HepG2 (cell line): ENCODE measurements around the gene TUBAL3. TPM values are rescaled to one million over a fixed set of nuclear protein-coding genes. Genes with fewer than 3 reads are reported as not detected.
A peak's percentile ranks its signal among the peaks of the same experiment; 100 is the strongest.

ENCODE experiments used
- ATAC-seq: fragments of 200-7000 bp; cut with Tn5 transposase; 3 replicates; pipeline ENCODE4 v1.9.1; 2020; ENCODE audit warnings: mild to moderate bottlenecking, moderate library complexity
- BruUV-seq: library from RNA; stranded (reverse); fragments of 400-500 nt; replicated peaks from 2 replicates; lab custom pipeline; 2021; lab: Mats Ljungman, UMichigan
- CTCF ChIA-PET: fragments of 300-600 bp; formaldehyde crosslinking; extraction: SDS; loops from one replicate; lab custom pipeline; 2021; ENCODE audit warnings: low total read pairs, inconsistent platforms, low intra/inter-chr PET ratio; lab: Yijun Ruan, JAX
- POLR2A ChIA-PET: fragments of 350-600 bp; sonication (Branson Sonifier 250); formaldehyde crosslinking; loops from one replicate; lab custom pipeline; 2020; ENCODE audit warnings: antibody characterized with exemption, inconsistent platforms; lab: Yijun Ruan, JAX
- DNase-seq: peaks from one replicate; pipeline ENCODE4 v3.0.0-alpha.2; 2015; ENCODE audit warnings: low spot score
- FAIRE-seq: peaks from 3 replicates; lab custom pipeline; 2011; peaks lifted over from hg19 to GRCh38; lab: Jason Lieb, UNC
- H2AFZ ChIP-seq: one replicate; pipeline ENCODE4 v1.6.1; 2011; ENCODE audit warnings: low read length, inconsistent platforms
- H3K27ac ChIP-seq: fragments of 300-600 bp; 3 replicates; pipeline ENCODE4 v1.8.0; 2011; ENCODE audit warnings: mixed run types, mild to moderate bottlenecking, mixed read lengths, low read length, inconsistent platforms; ENCODE audit not compliant: insufficient read depth; ENCODE audit errors: extremely low read length
- H3K27me3 ChIP-seq, 2 experiments: fragments of 200-600 bp in 1 of 2; 2 replicates in 1 of 2; 3 replicates in 1 of 2; pipeline versions ENCODE4 v1.6.0 to v1.8.0; 2011; ENCODE audit warnings: low read length in 2 of 2, mild to moderate bottlenecking in 2 of 2, moderate library complexity in 2 of 2, inconsistent platforms in 1 of 2; ENCODE audit not compliant: insufficient read depth in 2 of 2, control insufficient read depth in 1 of 2
- H3K36me3 ChIP-seq, 2 experiments: fragments of 200-600 bp in 1 of 2; replicated peaks in 1 of 2; 2 replicates in 1 of 2; 3 replicates in 1 of 2; pipeline versions ENCODE4 v1.5.1 to v1.8.0; 2011; ENCODE audit warnings: low read length in 2 of 2, inconsistent platforms in 1 of 2; ENCODE audit not compliant: insufficient read depth in 2 of 2, control insufficient read depth in 1 of 2
- H3K4me1 ChIP-seq: 2 replicates; pipeline ENCODE4 v1.5.1; 2012; ENCODE audit warnings: low read length, inconsistent platforms; ENCODE audit not compliant: insufficient read depth
- H3K4me2 ChIP-seq: 2 replicates; pipeline ENCODE4 v1.6.0; 2011; ENCODE audit warnings: low read depth, low read length, inconsistent platforms
- H3K4me3 ChIP-seq, 3 experiments: fragments of 200-600 bp in 1 of 3; sonication (generic), shearing (Covaris generic) in 1 of 3; replicated peaks in 1 of 3; 2 replicates each; pipeline ENCODE4 v1.5.1; 2011 to 2016; ENCODE audit warnings: low read length in 3 of 3, inconsistent platforms in 2 of 3, low read depth in 2 of 3, mild to moderate bottlenecking in 2 of 3, control low read depth in 1 of 3, mixed read lengths in 1 of 3; ENCODE audit not compliant: insufficient read depth in 1 of 3
- H3K79me2 ChIP-seq: one replicate; pipeline ENCODE4 v1.6.1; 2011; ENCODE audit warnings: low read length, inconsistent platforms; ENCODE audit not compliant: insufficient read depth
- H3K9ac ChIP-seq: 2 replicates; pipeline ENCODE4 v1.6.0; 2011; ENCODE audit warnings: mild to moderate bottlenecking, low read depth, low read length, inconsistent platforms; ENCODE audit not compliant: insufficient read depth
- H3K9me3 ChIP-seq: 2 replicates; pipeline ENCODE4 v1.5.1; 2012; ENCODE audit warnings: mild to moderate bottlenecking, low read length
- H4K20me1 ChIP-seq: 2 replicates; pipeline ENCODE4 v1.6.0; 2011; ENCODE audit warnings: inconsistent platforms, mild to moderate bottlenecking, low read length, moderate library complexity; ENCODE audit not compliant: insufficient read depth
- ARNT ChIP-seq: fragments of 450-650 bp; IDR thresholded peaks from 2 replicates; pipeline ENCODE4 v1.6.1; 2017
- JUND ChIP-seq: sonication (generic); formaldehyde crosslinking; IDR thresholded peaks from 2 replicates; pipeline ENCODE4 v1.8.0; 2022; ENCODE audit warnings: mild to moderate bottlenecking, missing genetic modification reagents
- NR2F1 ChIP-seq, 2 experiments: fragments of 450-650 bp in 1 of 2; formaldehyde crosslinking in 1 of 2; IDR thresholded peaks; 2 replicates each; pipeline versions ENCODE4 v1.5.0 to v1.6.1; 2016 to 2020; ENCODE audit warnings: mild to moderate bottlenecking in 1 of 2, missing compliant biosample characterization in 1 of 2, missing genetic modification reagents in 1 of 2, moderate library complexity in 1 of 2
- REXO4 ChIP-seq: sonication (generic); formaldehyde crosslinking; IDR thresholded peaks from 2 replicates; pipeline ENCODE4 v1.8.0; 2022; ENCODE audit warnings: missing genetic modification reagents, mild to moderate bottlenecking, borderline replicate concordance
- ZGPAT ChIP-seq: IDR thresholded peaks from 2 replicates; pipeline ENCODE4 v1.6.1; 2016; ENCODE audit warnings: mild to moderate bottlenecking
- ZNF24 ChIP-seq: fragments of 450-650 bp; IDR thresholded peaks from 2 replicates; pipeline ENCODE4 v1.6.1; 2017; ENCODE audit warnings: antibody characterized with exemption, mild to moderate bottlenecking
- ZNF678 ChIP-seq: sonication (generic); formaldehyde crosslinking; IDR thresholded peaks from 2 replicates; pipeline ENCODE4 v1.4.0; 2020; ENCODE audit warnings: mild to moderate bottlenecking, missing genetic modification reagents
- WGBS: methylation state at CpG from one replicate; pipeline ENCODE4 v1.1.6; 2017; ENCODE audit warnings: low lambda C conversion rate; 5-methylcytosine and 5-hydroxymethylcytosine counted together
- in situ Hi-C: cut with HindIII; loops from 2 replicates; pipeline ENCODE4 v1.10.0; 2017; ENCODE audit warnings: low pct_unique_long_range_greater_than_20kb; ENCODE audit not compliant: extremely low pct_ligation_motif_present
- intact Hi-C: fragments of 100-400 bp; cut with micrococcal nuclease; formaldehyde crosslinking; loops from one replicate; pipeline ENCODE4 v1.10.0; 2022; ENCODE audit not compliant: unreplicated experiment
- polyA plus RNA-seq, 8 experiments: library from polyadenylated mRNA; depleted of rRNA in 3 of 8; stranded (reverse) in 7 of 8; unstranded in 1 of 8; fragments of >200 nt; fragmentation: Illumina TruSeq in 4 of 8; extraction: Trizol in 4 of 8; gene quantifications; 2 replicates each; pipeline versions ENCODE4 v1.2.1 to v1.2.3, GENCODE V29; 2011 to 2016; ENCODE audit warnings: low read depth in 4 of 8, missing spikeins in 1 of 8, mixed read lengths in 1 of 8; ENCODE audit not compliant: insufficient read depth in 1 of 8
- total RNA-seq, 5 experiments: library from RNA; depleted of rRNA; stranded (reverse); fragments of >200 nt; fragmentation: Illumina TruSeq; extraction: Trizol; gene quantifications; 2 replicates each; pipeline ENCODE4 v1.2.3, GENCODE V29; 2016; ENCODE audit warnings: low read depth in 1 of 5
- TF ChIP-seq, protein P1 (sequence below): sonication (generic); formaldehyde crosslinking; IDR thresholded peaks from 2 replicates; pipeline ENCODE4 v1.4.0; 2020; ENCODE audit warnings: missing genetic modification reagents
- TF ChIP-seq, protein P2 (sequence below): sonication (generic); formaldehyde crosslinking; IDR thresholded peaks from 2 replicates; pipeline ENCODE4 v1.4.0; 2020; ENCODE audit warnings: missing genetic modification reagents, mild to moderate bottlenecking, borderline replicate concordance

The TUBAL3 gene
- total and polyA plus RNA-seq, 2 of the 13 experiments (the other 11 are each of a cell fraction or from before 2014, with no cell fraction given), result 0.07 to 0.26 TPM

DNA sequence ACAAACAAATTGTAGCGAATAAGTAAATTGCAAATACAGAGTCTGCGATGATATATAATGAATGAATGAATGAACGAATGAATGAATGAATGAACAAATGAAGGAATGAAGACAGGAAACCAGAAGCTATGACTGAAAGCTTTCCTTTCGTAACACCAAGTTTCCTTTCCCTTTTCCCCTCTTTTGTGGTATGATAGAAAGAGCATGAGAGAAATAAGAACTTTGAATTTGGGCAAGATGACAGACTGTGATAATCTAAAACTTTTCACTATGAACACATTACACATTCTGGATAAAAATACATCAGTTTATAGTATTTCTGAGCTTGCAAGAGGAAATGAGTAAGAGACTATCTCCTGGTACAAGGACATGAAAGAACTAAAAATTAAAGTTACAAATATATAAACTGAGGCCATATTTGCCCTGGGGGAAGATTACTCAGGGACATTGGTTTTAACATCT lies 48.3 kb downstream of the TUBAL3 start:
- CTCF ChIA-PET, result no interaction called here
- no peak overlapping the region for H3K9ac ChIP-seq
- no peak overlapping the region for H3K27ac ChIP-seq
- peaks cover 3 to 46% of the 10 kb centered on the region in 2 experiments; a peak in 4 of 5 replicates for H3K27me3 ChIP-seq
- no peak overlapping the region for H2AFZ ChIP-seq
- no peak for ATAC-seq
- DNase-seq, result no peak
- no peak for FAIRE-seq
- H3K4me3 ChIP-seq, result no peak overlapping the region
- 7% methylated on average over 4 of the region's 4 CpGs for WGBS
- no TSS peak for BruUV-seq
- intact Hi-C loops (no loop called here), in situ Hi-C loops (no loop called here)
- no peaks in the 10 kb centered on the region for H3K4me1 ChIP-seq
- no peaks in the 10 kb centered on the region for H4K20me1 ChIP-seq
- no peak for TF ChIP-seq REXO4 (CRISPR knock-in tag)
- TF ChIP-seq ZNF24, result peak; percentile 73
- H3K9me3 ChIP-seq, result no peaks in the 10 kb centered on the region
- no peak overlapping the region for H3K4me2 ChIP-seq
- no peaks in the 10 kb centered on the region for H3K79me2 ChIP-seq
- no peaks in the 10 kb centered on the region for H3K36me3 ChIP-seq
- POLR2A ChIA-PET, result no interaction called here

DNA sequence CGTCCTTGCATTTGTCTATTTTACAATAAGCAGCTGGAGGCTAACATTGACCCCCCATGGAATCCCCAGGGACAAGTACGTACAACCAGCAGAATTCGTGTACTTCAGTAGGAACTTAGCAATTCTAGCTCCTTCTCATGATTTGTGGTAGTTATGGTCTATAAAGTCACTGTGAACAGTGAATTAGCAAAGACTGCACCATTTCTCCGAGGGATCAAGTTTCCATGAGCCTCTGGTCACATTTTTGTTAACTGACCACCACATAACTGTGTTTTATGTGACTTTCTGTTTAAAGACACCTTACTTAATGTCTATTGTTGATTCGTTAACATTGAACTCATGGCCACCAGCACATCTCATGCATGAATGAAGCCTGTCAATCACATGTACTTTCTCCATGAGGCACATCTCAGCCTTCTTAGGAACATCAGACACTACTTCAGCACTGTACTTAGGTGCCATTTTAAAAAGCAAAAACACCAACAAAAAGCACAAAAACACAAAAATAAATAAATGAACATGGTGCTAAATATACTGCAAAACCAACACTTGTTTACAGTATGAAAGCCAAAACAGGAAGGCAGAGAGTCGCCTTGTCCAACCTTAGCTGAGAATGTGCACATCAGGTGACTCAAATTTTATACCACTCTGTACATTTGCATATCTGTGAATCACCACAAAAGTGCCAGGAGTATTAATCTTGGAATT lies 48.9 kb downstream of the TUBAL3 start:
- Histone ChIP-seq H3K4me2 (no peak overlapping the region), H2AFZ (no peak overlapping the region), H3K4me3 (no peak overlapping the region), H3K9me3 (no peaks in the 10 kb centered on the region), H3K9ac (no peak overlapping the region), H3K27ac (no peak overlapping the region), H3K36me3 (no peaks in the 10 kb centered on the region), H3K79me2 (no peaks in the 10 kb centered on the region), H3K27me3 (peaks cover 3 to 45% of the 10 kb centered on the region in 2 experiments; a peak in 4 of 5 replicates), H4K20me1 (no peaks in the 10 kb centered on the region), H3K4me1 (no peaks in the 10 kb centered on the region)
- WGBS, result 32% methylated on average over 6 of the region's 6 CpGs
- FAIRE-seq (no peak), DNase-seq (no peak), ATAC-seq (no peak)
- ChIA-PET POLR2A (no interaction called here), CTCF (no interaction called here)
- no TSS peak for BruUV-seq
- TF ChIP-seq ARNT (no peak), ZNF678 (no peak), NR2F1 (CRISPR knock-in tag; IDR thresholded peaks at IDR 0.05) (no peak), ZGPAT (CRISPR knock-in tag) (no peak), JUND (CRISPR knock-in tag) (no peak)
- TF ChIP-seq, protein P1, sequence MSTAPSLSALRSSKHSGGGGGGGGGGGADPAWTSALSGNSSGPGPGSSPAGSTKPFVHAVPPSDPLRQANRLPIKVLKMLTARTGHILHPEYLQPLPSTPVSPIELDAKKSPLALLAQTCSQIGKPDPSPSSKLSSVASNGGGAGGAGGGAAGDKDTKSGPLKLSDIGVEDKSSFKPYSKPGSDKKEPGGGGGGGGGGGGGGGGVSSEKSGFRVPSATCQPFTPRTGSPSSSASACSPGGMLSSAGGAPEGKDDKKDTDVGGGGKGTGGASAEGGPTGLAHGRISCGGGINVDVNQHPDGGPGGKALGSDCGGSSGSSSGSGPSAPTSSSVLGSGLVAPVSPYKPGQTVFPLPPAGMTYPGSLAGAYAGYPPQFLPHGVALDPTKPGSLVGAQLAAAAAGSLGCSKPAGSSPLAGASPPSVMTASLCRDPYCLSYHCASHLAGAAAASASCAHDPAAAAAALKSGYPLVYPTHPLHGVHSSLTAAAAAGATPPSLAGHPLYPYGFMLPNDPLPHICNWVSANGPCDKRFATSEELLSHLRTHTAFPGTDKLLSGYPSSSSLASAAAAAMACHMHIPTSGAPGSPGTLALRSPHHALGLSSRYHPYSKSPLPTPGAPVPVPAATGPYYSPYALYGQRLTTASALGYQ, result no peak
- TF ChIP-seq, protein P2, sequence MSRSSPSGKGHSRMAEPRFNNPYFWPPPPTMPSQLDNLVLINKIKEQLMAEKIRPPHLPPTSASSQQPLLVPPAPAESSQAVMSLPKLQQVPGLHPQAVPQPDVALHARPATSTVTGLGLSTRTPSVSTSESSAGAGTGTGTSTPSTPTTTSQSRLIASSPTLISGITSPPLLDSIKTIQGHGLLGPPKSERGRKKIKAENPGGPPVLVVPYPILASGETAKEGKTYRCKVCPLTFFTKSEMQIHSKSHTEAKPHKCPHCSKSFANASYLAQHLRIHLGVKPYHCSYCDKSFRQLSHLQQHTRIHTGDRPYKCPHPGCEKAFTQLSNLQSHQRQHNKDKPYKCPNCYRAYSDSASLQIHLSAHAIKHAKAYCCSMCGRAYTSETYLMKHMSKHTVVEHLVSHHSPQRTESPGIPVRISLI (CRISPR knock-in tag), result no peak
- in situ Hi-C loops (no loop called here), intact Hi-C loops (no loop called here)
